GM21526 (cell line): ENCODE results near the gene ASCL3.
A peak's percentile ranks its signal among the peaks of the same experiment; 100 is the strongest.
"Not testable (repeated sequence)": the region's sequence is repeated elsewhere in the genome, so short reads cannot be mapped to it uniquely, and the experiment has no call there.

ENCODE experiments used
- ATAC-seq: cut with Tn5 transposase; IDR thresholded peaks from one replicate; pipeline ENCODE4 v1.9.1; 2021; ENCODE audit warnings: moderate library complexity; ENCODE audit not compliant: unreplicated experiment, low FRiP score

The ASCL3 gene, protein sequence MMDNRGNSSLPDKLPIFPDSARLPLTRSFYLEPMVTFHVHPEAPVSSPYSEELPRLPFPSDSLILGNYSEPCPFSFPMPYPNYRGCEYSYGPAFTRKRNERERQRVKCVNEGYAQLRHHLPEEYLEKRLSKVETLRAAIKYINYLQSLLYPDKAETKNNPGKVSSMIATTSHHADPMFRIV

GRCh38 chr11:8942518-8943066 lies at the start of gene ASCL3:
Gene ASCL3 (minus strand): TSS chr11:8943016. CDS start chr11:8938161, 4,855 bp downstream.
- ATAC-seq = no peak

GRCh38 chr11:8989453-8989852 lies 46.6 kb upstream of the ASCL3 start:
- ATAC-seq = no peak

DNA sequence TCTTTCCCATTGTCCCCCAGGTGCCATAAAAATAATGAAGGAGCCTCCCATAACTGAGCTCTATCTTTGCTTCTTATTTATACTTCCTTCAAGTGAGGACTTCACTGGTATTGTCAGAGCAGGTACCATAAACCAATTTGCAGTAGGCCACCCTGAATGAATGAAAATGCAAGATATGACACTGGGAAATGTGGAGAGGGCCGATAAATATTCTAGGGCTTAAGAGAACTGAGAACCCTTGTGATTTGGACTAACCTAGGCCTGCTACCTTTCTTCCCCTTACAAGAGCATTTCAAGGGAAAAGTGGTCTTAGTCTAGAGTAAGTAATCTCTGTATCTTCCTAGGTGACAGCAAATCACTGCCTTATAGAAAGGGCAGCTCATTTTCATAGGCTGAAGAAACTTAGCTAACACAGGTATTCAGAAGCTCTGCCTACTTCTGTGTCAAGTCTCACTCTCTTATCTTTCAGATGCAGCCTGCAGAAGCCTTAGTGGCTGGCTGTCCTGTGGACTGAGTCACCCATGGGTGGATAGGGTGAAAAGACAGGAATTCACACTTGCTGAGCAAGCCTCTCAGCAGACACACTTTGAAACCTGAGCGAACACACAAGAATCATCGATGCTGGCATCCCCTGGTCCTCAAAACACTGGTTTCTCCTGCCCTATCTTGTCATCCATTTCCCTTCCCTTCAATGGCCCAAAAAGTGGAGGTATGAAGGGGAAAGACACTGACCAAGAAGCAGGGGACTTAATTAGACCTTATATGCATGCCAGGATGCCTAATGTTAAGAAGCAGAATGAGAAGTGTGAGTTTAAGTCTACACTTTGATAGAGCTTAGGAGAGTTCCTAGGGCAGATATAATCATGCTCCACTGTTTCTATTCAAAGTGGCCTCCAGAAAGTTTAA lies 45.8 kb upstream of the ASCL3 start:
- no peak for ATAC-seq

- no peak for ATAC-seq
These were observed 44.6 kb upstream of the ASCL3 start for GRCh38 chr11:8987446-8987845.

- ATAC-seq = not testable (repeated sequence)
These were observed 44.0 kb upstream of the ASCL3 start for GRCh38 chr11:8986772-8987171.

GRCh38 chr11:8985462-8985861 lies 42.6 kb upstream of the ASCL3 start:
- ATAC-seq = no peak

DNA sequence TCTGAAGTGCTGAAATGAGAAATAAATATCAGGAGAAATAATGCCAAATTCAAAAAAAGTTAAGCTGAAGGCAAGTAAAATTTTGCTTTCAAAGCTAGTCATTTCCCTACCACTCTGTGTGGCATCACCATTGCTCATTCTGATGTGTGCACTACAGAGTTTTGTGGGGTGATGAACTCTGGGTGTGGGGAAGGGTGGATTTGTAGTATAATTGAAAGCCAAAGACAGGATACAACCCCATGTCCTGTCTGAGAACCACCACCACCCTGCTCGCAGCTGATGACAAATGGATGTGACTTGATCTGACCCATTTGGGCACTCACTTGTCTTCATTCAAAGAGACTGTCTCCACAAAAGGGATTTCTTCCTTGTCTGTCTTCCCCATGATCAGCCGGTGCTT lies 40.7 kb upstream of the ASCL3 start:
- no peak for ATAC-seq

DNA sequence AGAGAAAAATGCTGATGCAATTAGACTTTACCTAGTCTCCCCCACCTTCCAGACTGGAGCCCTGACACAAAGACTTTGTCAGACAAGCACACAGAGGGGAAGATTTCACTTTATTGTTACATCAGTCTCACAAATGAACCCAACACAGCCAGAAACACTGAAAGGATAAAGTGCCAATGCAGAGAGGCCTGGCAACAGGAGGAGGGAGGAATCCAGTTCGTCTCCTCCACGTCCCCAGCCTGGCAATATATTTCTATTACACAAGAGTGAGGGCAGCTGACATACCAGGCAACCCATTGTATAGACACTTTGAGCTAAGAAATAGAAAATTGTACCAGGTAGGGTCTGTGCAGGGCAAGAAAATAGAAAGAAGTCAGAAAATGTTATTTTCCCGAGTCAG lies 37.7 kb upstream of the ASCL3 start:
- no peak for ATAC-seq

- ATAC-seq = not testable (repeated sequence)
These were observed 36.5 kb upstream of the ASCL3 start for GRCh38 chr11:8979365-8979764.

GRCh38 chr11:8973121-8973520 lies 30.3 kb upstream of the ASCL3 start:
- ATAC-seq = no peak

DNA sequence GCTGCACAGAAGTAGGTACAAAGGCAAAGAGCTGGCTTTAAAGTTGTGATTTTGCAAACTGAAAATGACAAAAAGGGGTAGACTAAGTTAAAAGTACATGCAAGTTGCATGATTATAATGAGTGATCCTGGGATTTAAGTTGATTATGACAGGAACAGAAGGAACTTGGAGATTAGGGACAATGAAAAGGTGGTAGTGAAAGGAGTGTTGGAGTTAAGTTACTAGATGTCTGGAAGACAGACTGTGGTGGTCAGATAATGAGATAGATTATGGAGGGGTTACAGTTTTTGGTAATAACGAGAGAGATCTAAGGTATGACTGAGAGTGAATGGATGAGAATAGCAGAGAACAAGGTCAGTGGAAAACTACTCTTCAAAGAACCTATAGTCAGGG lies 29.1 kb upstream of the ASCL3 start:
- no peak for ATAC-seq

DNA sequence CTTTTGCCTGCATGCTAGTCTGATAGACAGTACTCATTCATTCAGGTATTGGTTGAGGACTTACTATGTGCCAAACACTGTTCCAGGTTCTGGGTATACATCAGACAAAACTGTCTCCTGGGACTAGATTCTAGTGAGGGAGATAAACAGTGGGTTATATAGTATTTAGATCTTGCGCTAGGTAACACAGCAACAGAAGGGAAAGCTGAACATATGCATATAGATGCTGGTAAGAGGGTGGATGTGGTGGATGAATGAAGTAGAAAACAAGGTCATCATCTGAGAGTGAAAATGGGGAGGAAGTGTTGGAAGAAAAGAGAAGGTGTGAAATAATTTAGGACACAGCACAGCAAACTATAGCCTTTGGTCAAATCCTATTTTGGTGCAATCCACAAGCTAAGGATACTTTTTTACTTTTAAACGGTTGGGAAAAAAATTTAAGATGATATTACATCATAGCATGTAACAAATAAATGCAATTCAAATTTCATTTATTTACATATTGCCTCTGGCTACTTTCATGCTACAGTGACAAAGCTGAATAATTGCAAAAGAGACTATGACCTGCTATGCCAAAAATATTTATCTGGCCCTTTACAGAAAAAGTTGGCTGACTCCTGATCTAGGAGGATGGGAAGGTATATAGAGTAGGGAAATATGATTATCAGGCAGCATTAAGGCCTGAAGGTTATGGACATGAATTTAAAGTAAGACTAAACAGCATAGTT lies 28.5 kb upstream of the ASCL3 start:
- no peak for ATAC-seq

GRCh38 chr11:8967184-8967583 lies 24.4 kb upstream of the ASCL3 start:
- no peak for ATAC-seq

- peak; percentile 69 for ATAC-seq
These were observed 21.8 kb upstream of the ASCL3 start, which contains the start of gene TMEM9B for GRCh38 chr11:8964324-8965320. Gene TMEM9B (minus strand): TSS chr11:8964442. CDS start chr11:8964313, 129 bp downstream.

GRCh38 chr11:8963569-8964323 lies 20.9 kb upstream of the ASCL3 start:
- ATAC-seq = peak; percentile 57

DNA sequence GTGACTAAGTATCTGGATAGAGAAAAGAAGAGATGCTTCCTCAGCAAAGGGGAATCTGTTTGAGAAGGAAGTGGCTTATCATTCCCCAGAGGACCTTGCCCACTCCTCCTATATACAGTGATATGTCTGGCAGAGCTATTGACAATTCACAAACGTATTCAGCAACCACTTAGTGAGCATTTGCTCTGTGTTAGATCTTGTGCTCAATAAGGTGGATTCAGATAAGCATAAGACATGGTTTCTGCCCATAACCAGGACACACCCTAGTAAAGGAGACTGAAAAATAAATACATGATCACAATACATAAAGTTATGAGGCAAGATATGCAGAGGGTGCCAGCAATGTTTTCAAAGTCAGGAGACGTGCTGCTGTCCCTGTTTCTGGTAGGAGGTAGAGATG lies 20.0 kb upstream of the ASCL3 start:
- ATAC-seq = no peak

- ATAC-seq = no peak
These were observed 18.6 kb upstream of the ASCL3 start for GRCh38 chr11:8961401-8961800.

DNA sequence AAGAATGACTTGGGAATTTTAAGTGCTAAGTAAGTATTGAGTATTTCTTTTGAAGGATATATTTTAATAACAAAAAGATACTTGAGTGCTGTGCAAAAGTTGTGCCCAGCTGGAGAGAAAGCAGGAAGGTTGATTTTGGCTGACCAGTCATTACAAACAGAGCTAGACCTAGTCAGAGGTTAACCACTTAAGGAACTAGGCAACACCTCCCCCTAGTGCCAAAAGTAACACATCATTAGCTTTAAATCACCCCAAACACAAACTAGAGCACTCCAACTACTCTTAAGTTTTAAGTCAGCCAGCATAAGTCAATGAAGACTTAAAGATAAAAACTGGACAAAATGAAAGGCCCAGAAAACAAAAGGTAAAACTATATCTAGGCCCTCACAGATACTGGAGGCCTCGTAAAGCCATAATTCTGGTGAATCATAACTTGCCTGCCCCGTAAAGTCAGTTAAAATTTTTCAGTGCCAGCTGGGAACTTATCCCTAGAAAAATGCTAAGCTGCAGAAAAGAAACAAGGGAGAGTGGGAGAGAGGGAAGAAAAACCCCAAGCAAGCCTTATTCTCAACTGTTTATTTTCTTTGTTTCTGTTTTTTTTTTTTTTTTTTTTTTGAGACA lies 16.8 kb upstream of the ASCL3 start:
- peak; percentile 49 for ATAC-seq

GRCh38 chr11:8956860-8957259 lies 14.0 kb upstream of the ASCL3 start:
- ATAC-seq = no peak
